ENCODE results near the gene FADS2. TPM values are rescaled to one million over a fixed set of nuclear protein-coding genes. Genes with fewer than 3 reads are reported as not detected.

Gene FADS2
- total RNA-seq, 1 experiment from 2014 or later: 423 TPM

DNA sequence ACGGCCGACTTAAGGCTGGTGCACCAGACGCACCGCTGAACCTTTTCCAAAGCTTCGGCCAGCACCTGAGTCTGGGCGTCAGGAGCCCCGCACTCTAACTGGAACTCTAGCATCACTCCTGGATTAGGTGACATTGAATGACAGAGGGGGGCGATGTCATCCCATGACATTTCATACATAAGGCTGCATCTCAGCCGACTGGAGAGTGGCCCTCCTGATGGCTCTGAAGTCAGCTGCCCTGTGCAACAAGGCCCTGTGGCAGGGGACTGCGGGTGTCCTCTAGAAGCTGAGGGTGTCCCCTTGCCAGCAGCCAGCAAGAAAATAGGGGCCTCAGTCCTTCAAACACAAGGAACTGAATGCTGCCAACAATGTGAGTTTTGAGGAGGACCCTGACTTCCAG is 73.3 kb downstream of the FADS2 start:
- Mint-ChIP-seq H3K4me3 (no peak overlapping the region), H3K27ac (no peak overlapping the region; the same call in 1 of the 2 replicates), H3K27me3 (ENCODE audit: low read depth) (no peaks in the 10 kb centered on the region), H3K4me1 (peaks cover 26% of the 10 kb centered on the region), H3K36me3 (no peaks in the 10 kb centered on the region), H3K9me3 (no peaks in the 10 kb centered on the region)
- POLR2A ChIA-PET: interaction anchor here (0.8 kb wide), 1 partner anchor 46 kb away, joined by 3 read pairs; no protein-coding TSS in a partner anchor
- DNase-seq (ENCODE audit: low spot score) (no peak), ATAC-seq (no peak)
- CTCF ChIA-PET: interaction anchor here (1.1 to 10.9 kb wide), 5 partner anchors 30 to 207 kb away, joined by 3 to 685 read pairs (median 118); partner anchors contain the start of gene BEST1
- no peak for TF ChIP-seq NFE2L1 (CRISPR knock-in tag; IDR thresholded peaks at IDR 0.05)
- TF ChIP-seq, protein P1, sequence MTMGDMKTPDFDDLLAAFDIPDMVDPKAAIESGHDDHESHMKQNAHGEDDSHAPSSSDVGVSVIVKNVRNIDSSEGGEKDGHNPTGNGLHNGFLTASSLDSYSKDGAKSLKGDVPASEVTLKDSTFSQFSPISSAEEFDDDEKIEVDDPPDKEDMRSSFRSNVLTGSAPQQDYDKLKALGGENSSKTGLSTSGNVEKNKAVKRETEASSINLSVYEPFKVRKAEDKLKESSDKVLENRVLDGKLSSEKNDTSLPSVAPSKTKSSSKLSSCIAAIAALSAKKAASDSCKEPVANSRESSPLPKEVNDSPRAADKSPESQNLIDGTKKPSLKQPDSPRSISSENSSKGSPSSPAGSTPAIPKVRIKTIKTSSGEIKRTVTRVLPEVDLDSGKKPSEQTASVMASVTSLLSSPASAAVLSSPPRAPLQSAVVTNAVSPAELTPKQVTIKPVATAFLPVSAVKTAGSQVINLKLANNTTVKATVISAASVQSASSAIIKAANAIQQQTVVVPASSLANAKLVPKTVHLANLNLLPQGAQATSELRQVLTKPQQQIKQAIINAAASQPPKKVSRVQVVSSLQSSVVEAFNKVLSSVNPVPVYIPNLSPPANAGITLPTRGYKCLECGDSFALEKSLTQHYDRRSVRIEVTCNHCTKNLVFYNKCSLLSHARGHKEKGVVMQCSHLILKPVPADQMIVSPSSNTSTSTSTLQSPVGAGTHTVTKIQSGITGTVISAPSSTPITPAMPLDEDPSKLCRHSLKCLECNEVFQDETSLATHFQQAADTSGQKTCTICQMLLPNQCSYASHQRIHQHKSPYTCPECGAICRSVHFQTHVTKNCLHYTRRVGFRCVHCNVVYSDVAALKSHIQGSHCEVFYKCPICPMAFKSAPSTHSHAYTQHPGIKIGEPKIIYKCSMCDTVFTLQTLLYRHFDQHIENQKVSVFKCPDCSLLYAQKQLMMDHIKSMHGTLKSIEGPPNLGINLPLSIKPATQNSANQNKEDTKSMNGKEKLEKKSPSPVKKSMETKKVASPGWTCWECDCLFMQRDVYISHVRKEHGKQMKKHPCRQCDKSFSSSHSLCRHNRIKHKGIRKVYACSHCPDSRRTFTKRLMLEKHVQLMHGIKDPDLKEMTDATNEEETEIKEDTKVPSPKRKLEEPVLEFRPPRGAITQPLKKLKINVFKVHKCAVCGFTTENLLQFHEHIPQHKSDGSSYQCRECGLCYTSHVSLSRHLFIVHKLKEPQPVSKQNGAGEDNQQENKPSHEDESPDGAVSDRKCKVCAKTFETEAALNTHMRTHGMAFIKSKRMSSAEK (CRISPR knock-in tag; IDR thresholded peaks at IDR 0.05; ENCODE audit: borderline replicate concordance): no peak
- TF ChIP-seq, protein P2, sequence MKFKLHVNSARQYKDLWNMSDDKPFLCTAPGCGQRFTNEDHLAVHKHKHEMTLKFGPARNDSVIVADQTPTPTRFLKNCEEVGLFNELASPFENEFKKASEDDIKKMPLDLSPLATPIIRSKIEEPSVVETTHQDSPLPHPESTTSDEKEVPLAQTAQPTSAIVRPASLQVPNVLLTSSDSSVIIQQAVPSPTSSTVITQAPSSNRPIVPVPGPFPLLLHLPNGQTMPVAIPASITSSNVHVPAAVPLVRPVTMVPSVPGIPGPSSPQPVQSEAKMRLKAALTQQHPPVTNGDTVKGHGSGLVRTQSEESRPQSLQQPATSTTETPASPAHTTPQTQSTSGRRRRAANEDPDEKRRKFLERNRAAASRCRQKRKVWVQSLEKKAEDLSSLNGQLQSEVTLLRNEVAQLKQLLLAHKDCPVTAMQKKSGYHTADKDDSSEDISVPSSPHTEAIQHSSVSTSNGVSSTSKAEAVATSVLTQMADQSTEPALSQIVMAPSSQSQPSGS (CRISPR knock-in tag; IDR thresholded peaks at IDR 0.05; ENCODE audit: borderline replicate concordance, low read depth): no peak
- TF ChIP-seq, protein P3, sequence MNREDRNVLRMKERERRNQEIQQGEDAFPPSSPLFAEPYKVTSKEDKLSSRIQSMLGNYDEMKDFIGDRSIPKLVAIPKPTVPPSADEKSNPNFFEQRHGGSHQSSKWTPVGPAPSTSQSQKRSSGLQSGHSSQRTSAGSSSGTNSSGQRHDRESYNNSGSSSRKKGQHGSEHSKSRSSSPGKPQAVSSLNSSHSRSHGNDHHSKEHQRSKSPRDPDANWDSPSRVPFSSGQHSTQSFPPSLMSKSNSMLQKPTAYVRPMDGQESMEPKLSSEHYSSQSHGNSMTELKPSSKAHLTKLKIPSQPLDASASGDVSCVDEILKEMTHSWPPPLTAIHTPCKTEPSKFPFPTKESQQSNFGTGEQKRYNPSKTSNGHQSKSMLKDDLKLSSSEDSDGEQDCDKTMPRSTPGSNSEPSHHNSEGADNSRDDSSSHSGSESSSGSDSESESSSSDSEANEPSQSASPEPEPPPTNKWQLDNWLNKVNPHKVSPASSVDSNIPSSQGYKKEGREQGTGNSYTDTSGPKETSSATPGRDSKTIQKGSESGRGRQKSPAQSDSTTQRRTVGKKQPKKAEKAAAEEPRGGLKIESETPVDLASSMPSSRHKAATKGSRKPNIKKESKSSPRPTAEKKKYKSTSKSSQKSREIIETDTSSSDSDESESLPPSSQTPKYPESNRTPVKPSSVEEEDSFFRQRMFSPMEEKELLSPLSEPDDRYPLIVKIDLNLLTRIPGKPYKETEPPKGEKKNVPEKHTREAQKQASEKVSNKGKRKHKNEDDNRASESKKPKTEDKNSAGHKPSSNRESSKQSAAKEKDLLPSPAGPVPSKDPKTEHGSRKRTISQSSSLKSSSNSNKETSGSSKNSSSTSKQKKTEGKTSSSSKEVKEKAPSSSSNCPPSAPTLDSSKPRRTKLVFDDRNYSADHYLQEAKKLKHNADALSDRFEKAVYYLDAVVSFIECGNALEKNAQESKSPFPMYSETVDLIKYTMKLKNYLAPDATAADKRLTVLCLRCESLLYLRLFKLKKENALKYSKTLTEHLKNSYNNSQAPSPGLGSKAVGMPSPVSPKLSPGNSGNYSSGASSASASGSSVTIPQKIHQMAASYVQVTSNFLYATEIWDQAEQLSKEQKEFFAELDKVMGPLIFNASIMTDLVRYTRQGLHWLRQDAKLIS (CRISPR knock-in tag; IDR thresholded peaks at IDR 0.05; ENCODE audit: borderline replicate concordance): no peak
- TF ChIP-seq, protein P4, sequence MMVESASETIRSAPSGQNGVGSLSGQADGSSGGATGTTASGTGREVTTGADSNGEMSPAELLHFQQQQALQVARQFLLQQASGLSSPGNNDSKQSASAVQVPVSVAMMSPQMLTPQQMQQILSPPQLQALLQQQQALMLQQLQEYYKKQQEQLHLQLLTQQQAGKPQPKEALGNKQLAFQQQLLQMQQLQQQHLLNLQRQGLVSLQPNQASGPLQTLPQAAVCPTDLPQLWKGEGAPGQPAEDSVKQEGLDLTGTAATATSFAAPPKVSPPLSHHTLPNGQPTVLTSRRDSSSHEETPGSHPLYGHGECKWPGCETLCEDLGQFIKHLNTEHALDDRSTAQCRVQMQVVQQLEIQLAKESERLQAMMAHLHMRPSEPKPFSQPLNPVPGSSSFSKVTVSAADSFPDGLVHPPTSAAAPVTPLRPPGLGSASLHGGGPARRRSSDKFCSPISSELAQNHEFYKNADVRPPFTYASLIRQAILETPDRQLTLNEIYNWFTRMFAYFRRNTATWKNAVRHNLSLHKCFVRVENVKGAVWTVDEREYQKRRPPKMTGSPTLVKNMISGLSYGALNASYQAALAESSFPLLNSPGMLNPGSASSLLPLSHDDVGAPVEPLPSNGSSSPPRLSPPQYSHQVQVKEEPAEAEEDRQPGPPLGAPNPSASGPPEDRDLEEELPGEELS (CRISPR knock-in tag; IDR thresholded peaks at IDR 0.05): no peak
- TF ChIP-seq FOXK1 (CRISPR knock-in tag; IDR thresholded peaks at IDR 0.05): no peak
- no peak for TF ChIP-seq ZNF396 (CRISPR knock-in tag; IDR thresholded peaks at IDR 0.05; ENCODE audit: borderline replicate concordance)
- TF ChIP-seq ZNF138 (CRISPR knock-in tag; conservative IDR thresholded peaks at IDR 0.05): no peak

DNA sequence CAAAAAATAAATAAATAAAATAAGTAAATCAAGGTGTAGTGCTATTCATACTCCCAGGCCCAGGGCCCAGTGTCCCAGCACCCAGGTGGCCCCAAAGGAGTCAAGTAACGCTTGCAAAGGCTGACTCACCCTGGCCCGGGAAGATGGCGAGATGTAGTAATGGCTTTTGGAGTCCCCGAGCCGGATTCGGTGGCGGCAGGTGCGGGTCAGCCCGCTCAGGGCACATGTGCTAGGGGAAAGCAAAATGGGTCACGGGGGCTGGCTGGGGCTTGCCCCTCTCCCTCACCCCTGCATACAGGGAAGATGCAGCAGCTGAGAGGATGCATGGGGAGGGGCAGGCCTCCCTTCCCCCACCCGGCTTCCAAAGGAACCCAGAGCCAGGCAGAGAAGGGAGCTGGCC is 74.2 kb downstream of the FADS2 start:
- Mint-ChIP-seq H3K4me3 (no peak overlapping the region), H3K4me1 (peaks cover 20% of the 10 kb centered on the region), H3K27me3 (ENCODE audit: low read depth) (no peaks in the 10 kb centered on the region), H3K9me3 (no peaks in the 10 kb centered on the region), H3K27ac (no peak overlapping the region), H3K36me3 (no peaks in the 10 kb centered on the region)
- ATAC-seq (no peak), DNase-seq (ENCODE audit: low spot score) (no peak)
- ChIA-PET CTCF (interaction anchor here (1.0 to 10.9 kb wide), 7 partner anchors 21 to 206 kb away, joined by 3 to 685 read pairs (median 24); partner anchors contain the start of gene BEST1), POLR2A (interaction anchor here (1.2 to 1.7 kb wide), 2 partner anchors 47 to 65 kb away, joined by 5 to 10 read pairs; partner anchors contain the start of gene FTH1)
- no peak for TF ChIP-seq FOXJ3 (CRISPR knock-in tag; IDR thresholded peaks at IDR 0.05; ENCODE audit: borderline replicate concordance)
- TF ChIP-seq ZNF219 (CRISPR knock-in tag; IDR thresholded peaks at IDR 0.05; ENCODE audit: borderline replicate concordance): no peak

Data from WTC11 (cell line).